Transverse colon (tissue), 4 donors: Measurements from ENCODE around the gene INSC.

Source experiments
- EP300 ChIP-seq: sonication (generic); formaldehyde crosslinking; IDR thresholded peaks from one replicate; pipeline ENCODE4 v1.6.1; 2017; ENCODE audit warnings: antibody characterized with exemption, low read depth
- POLR2A ChIP-seq: fragments of 450-650 bp; IDR thresholded peaks from one replicate; pipeline ENCODE4 v1.6.1; 2016; ENCODE audit warnings: antibody characterized with exemption, mild to moderate bottlenecking, moderate library complexity
- POLR2AphosphoS5 ChIP-seq, 3 donors: sonication (generic); formaldehyde crosslinking; IDR thresholded peaks; one replicate each; pipeline ENCODE4 v1.6.1; 2016; ENCODE audit warnings: antibody characterized with exemption in 3 of 3
- TF ChIP-seq, protein P1 (sequence below), 5 experiments: fragments of 200-600 bp in 3 of 5; fragments of 450-650 bp in 2 of 5; sonication (generic) in 3 of 5; IDR thresholded peaks; 1 replicate in 2 of 5; 2 replicates in 3 of 5; pipeline ENCODE4 v1.5.1; 2016 to 2017; ENCODE audit warnings: antibody characterized with exemption in 5 of 5, inconsistent platforms in 3 of 5, mild to moderate bottlenecking in 2 of 5, moderate library complexity in 1 of 5

DNA sequence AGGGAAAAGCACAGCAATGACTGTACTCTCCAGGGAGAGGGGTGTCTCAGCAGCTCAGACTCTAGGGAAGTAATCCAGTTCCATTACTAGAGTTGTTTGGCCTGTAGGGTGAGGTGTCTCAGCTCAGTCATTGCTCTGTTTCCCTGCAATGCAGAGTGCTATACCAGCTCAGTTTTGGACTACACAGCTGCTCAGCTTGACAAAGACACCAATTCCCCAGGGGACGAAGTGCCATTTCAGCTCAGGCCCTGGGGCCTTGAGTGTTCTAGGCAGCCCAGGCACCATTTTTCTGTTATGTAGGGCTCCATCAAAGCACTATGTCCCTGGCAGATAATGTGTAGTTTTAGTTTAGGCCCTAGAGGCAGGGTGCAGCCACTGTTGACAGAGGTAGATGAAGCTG, 23.1 kb upstream of the INSC start:
- TF ChIP-seq, protein P1, sequence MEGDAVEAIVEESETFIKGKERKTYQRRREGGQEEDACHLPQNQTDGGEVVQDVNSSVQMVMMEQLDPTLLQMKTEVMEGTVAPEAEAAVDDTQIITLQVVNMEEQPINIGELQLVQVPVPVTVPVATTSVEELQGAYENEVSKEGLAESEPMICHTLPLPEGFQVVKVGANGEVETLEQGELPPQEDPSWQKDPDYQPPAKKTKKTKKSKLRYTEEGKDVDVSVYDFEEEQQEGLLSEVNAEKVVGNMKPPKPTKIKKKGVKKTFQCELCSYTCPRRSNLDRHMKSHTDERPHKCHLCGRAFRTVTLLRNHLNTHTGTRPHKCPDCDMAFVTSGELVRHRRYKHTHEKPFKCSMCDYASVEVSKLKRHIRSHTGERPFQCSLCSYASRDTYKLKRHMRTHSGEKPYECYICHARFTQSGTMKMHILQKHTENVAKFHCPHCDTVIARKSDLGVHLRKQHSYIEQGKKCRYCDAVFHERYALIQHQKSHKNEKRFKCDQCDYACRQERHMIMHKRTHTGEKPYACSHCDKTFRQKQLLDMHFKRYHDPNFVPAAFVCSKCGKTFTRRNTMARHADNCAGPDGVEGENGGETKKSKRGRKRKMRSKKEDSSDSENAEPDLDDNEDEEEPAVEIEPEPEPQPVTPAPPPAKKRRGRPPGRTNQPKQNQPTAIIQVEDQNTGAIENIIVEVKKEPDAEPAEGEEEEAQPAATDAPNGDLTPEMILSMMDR (IDR thresholded peaks at IDR 0.05), result no peak
- no peak for TF ChIP-seq POLR2A
- TF ChIP-seq EP300, result no peak
- no peak for TF ChIP-seq POLR2AphosphoS5 (IDR thresholded peaks at IDR 0.05)
